Ishikawa (cell line): ENCODE measurements around the gene ASRGL1.
A peak's percentile ranks its signal among the peaks of the same experiment; 100 is the strongest.

Source experiments
- CEBPB ChIP-seq: IDR thresholded peaks from 2 replicates; pipeline ENCODE4 v1.6.1; 2012
- CREB1 ChIP-seq: IDR thresholded peaks from 2 replicates; pipeline ENCODE4 v1.6.1; 2012; ENCODE audit warnings: low read depth
- EGR1 ChIP-seq: IDR thresholded peaks from 2 replicates; pipeline ENCODE4 v1.6.1; 2012
- EP300 ChIP-seq: IDR thresholded peaks from 2 replicates; pipeline ENCODE4 v1.6.1; 2012; ENCODE audit warnings: borderline replicate concordance
- FOXM1 ChIP-seq: IDR thresholded peaks from 2 replicates; pipeline ENCODE4 v1.6.1; 2012; ENCODE audit warnings: low read depth, borderline replicate concordance
- MAX ChIP-seq: IDR thresholded peaks from 2 replicates; pipeline ENCODE4 v1.6.1; 2012
- NFIC ChIP-seq: IDR thresholded peaks from 2 replicates; pipeline ENCODE4 v1.6.1; 2012
- RAD21 ChIP-seq: IDR thresholded peaks from 2 replicates; pipeline ENCODE4 v1.6.1; 2012; ENCODE audit warnings: low read depth
- REST ChIP-seq: IDR thresholded peaks from 2 replicates; pipeline ENCODE4 v1.6.1; 2012; ENCODE audit warnings: low read depth, mild to moderate bottlenecking
- TAF1 ChIP-seq: IDR thresholded peaks from 2 replicates; pipeline ENCODE4 v1.6.1; 2012; ENCODE audit warnings: low read depth, mild to moderate bottlenecking
- TCF12 ChIP-seq: IDR thresholded peaks from 2 replicates; pipeline ENCODE4 v1.6.1; 2012; ENCODE audit warnings: low read depth
- TEAD4 ChIP-seq: IDR thresholded peaks from 2 replicates; pipeline ENCODE4 v1.6.1; 2012
- USF1 ChIP-seq: IDR thresholded peaks from 2 replicates; pipeline ENCODE4 v1.6.1; 2012
- YY1 ChIP-seq: IDR thresholded peaks from 2 replicates; pipeline ENCODE4 v1.6.1; 2012; ENCODE audit warnings: low read depth
- ZBTB7A ChIP-seq: IDR thresholded peaks from 2 replicates; pipeline ENCODE4 v1.6.1; 2012; ENCODE audit warnings: low read depth

ASRGL1 gene

GRCh38 chr11:62337303-62338181 is at the start of gene ASRGL1:
ASRGL1 (plus strand) TSS chr11:62337448; CDS start chr11:62337978, 530 bp downstream.
- TF ChIP-seq TCF12 (no peak), ZBTB7A (peak; percentile 77), MAX (peak; percentile 69), TAF1 (peak; percentile 67), EGR1 (no peak), REST (no peak)

GRCh38 chr11:62295504-62295903 is 41.7 kb upstream of the ASRGL1 start:
- TF ChIP-seq MAX (no peak), TAF1 (no peak), REST (peak; percentile 91)

- TF ChIP-seq CREB1, result no peak
- TF ChIP-seq YY1, result no peak
- TF ChIP-seq TAF1, result no peak
- no peak for TF ChIP-seq CEBPB
- no peak for TF ChIP-seq EP300
- no peak for TF ChIP-seq MAX
- TF ChIP-seq FOXM1, result no peak
- TF ChIP-seq REST, result no peak
- no peak for TF ChIP-seq ZBTB7A
- TF ChIP-seq EGR1, result no peak
- no peak for TF ChIP-seq TCF12
- TF ChIP-seq USF1, result no peak
- no peak for TF ChIP-seq RAD21
- no peak for TF ChIP-seq NFIC
- TF ChIP-seq TEAD4, result no peak
Measured at GRCh38 chr11:62298975-62299374, 38.3 kb upstream of the ASRGL1 start, which contains the start of gene SCGB1D4. SCGB1D4 (minus strand) TSS chr11:62299075; CDS start chr11:62299010, 65 bp downstream.

GRCh38 chr11:62306227-62306626 is 31.0 kb upstream of the ASRGL1 start:
- TF ChIP-seq REST (no peak), EGR1 (no peak), FOXM1 (no peak), ZBTB7A (no peak), RAD21 (no peak), YY1 (no peak), NFIC (no peak), TCF12 (no peak)
